DMS79 treated with DMSO at 0.1 percent for 48 hours (cell line): ENCODE measurements around the gene PANK4.
"Not testable (repeated sequence)": the region's sequence is repeated elsewhere in the genome, so short reads cannot be mapped to it uniquely, and the experiment has no call there.

ENCODE experiments used
- DNase-seq: peaks from one replicate; lab custom pipeline; 2025; lab: John Stamatoyannopoulos, UW

PANK4 gene

GRCh38 chr1:2558861-2559260 is 32.5 kb upstream of the PANK4 start:
- DNase-seq, result no peak

GRCh38 chr1:2558420-2558819 is 32.0 kb upstream of the PANK4 start:
- DNase-seq, result no peak

GRCh38 chr1:2557482-2558400 is 31.3 kb upstream of the PANK4 start:
- no peak for DNase-seq

GRCh38 chr1:2556678-2557481 is 30.5 kb upstream of the PANK4 start:
- DNase-seq, result no peak

GRCh38 chr1:2556277-2556677 is 29.9 kb upstream of the PANK4 start, which contains the start of gene TNFRSF14:
Gene TNFRSF14 (plus strand): TSS chr1:2556371. CDS start chr1:2556665, 294 bp downstream.
- peak; percentile 82 for DNase-seq

- peak; percentile 48 for DNase-seq
Observed at GRCh38 chr1:2555634-2556276, 29.4 kb upstream of the PANK4 start.

GRCh38 chr1:2554621-2555387 is 28.4 kb upstream of the PANK4 start:
- no peak for DNase-seq

- no peak for DNase-seq
Observed at GRCh38 chr1:2553871-2554620, 27.6 kb upstream of the PANK4 start.

GRCh38 chr1:2553076-2553475 is 26.7 kb upstream of the PANK4 start:
- not testable (repeated sequence) for DNase-seq

GRCh38 chr1:2552189-2552588 is 25.8 kb upstream of the PANK4 start:
- no peak for DNase-seq

- DNase-seq, result not testable (repeated sequence)
Observed at GRCh38 chr1:2551544-2551943, 25.1 kb upstream of the PANK4 start.

GRCh38 chr1:2550309-2550861 is 24.0 kb upstream of the PANK4 start:
- not testable (repeated sequence) for DNase-seq

- not testable (repeated sequence) for DNase-seq
Observed at GRCh38 chr1:2549367-2550029, 23.1 kb upstream of the PANK4 start.

GRCh38 chr1:2548068-2548589 is 21.7 kb upstream of the PANK4 start:
- peak; percentile 83 for DNase-seq

GRCh38 chr1:2547210-2548067 is 21.0 kb upstream of the PANK4 start:
- DNase-seq, result peak; percentile 68

- peak; percentile 91 for DNase-seq
Observed at GRCh38 chr1:2546515-2547209, 20.3 kb upstream of the PANK4 start.

- peak; percentile 93 for DNase-seq
Observed at GRCh38 chr1:2545754-2546514, 19.5 kb upstream of the PANK4 start.
